HepG2 (cell line): ENCODE data around the gene SP6.

Experiments
- BCL6 ChIP-seq: IDR thresholded peaks from 2 replicates; pipeline ENCODE4 v1.6.1; 2016; ENCODE audit warnings: missing genetic modification reagents, missing compliant biosample characterization
- ETV6 ChIP-seq: sonication (generic); formaldehyde crosslinking; conservative IDR thresholded peaks from 2 replicates; pipeline ENCODE4 v1.4.0; 2020; ENCODE audit warnings: missing genetic modification reagents
- FOXP1 ChIP-seq, 2 experiments: fragments of 450-650 bp in 1 of 2; IDR thresholded peaks; 2 replicates each; pipeline ENCODE4 v1.6.1; 2017 to 2018; ENCODE audit warnings: antibody characterized with exemption in 1 of 2
- MTF1 ChIP-seq: sonication (generic); formaldehyde crosslinking; IDR thresholded peaks from 2 replicates; pipeline ENCODE4 v1.5.0; 2020; ENCODE audit warnings: missing genetic modification reagents
- SNAPC2 ChIP-seq: sonication (generic); formaldehyde crosslinking; IDR thresholded peaks from 2 replicates; pipeline ENCODE4 v1.8.1; 2022; ENCODE audit warnings: mild to moderate bottlenecking, missing genetic modification reagents
- TFE3 ChIP-seq: IDR thresholded peaks from 2 replicates; pipeline ENCODE4 v1.6.1; 2016
- ZNF274 ChIP-seq: sonication (generic); formaldehyde crosslinking; IDR thresholded peaks from 2 replicates; pipeline ENCODE4 v1.5.1; 2020; ENCODE audit warnings: mild to moderate bottlenecking, missing genetic modification reagents
- TF ChIP-seq, protein P1 (sequence below): sonication (generic); formaldehyde crosslinking; IDR thresholded peaks from 2 replicates; pipeline ENCODE4 v1.5.0; 2020; ENCODE audit warnings: missing genetic modification reagents

DNA sequence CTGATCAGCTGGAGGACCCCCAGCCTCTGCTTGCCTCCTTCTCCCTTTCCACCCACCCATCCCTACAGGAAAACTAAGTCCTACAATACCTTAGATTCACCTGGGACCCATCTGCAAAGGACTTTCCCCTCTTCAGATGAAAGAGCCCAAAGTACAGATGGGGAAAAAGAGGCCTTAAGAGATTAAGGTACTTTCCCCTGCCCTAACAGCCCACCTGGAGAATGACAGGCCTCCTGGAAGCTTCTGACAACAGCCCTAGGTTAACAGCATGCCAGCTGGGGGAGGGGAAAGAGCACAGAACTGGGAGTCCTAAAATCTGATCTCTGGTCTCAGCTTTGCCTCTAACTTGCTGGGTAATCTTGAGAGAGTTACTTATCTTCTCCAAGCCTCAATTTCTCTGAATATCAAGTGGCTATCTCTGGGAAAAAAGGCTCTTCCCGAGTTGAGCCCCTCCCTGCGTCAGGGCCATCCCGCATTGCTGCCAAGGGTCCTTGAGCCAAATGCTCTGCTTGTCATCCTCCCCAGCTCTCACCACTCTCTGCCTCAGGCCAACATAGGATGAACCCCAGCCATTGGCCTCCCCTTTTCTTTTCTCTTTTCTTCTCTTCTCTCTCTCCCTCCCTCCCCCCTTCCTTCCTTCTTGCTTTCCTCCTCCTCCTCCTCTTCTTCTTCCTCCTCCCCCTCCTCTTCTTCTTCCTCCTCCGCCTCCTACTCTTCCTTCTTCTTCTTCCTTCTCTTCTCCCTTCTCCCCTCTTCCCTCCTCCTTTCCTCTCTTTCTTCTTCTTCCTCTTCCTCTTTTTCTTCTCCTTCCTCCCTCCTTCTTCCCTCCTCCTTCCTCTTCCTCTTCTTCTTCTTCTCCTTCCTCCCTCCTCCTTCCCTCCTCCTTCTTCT, 22.5 kb upstream of the SP6 start:
- no peak for TF ChIP-seq ETV6
- TF ChIP-seq BCL6 (CRISPR knock-in tag) = no peak
- TF ChIP-seq ZNF274 = no peak
- no peak for TF ChIP-seq TFE3 (CRISPR knock-in tag)
- TF ChIP-seq FOXP1 (IDR thresholded peaks at IDR 0.05) = no peak
- TF ChIP-seq FOXP1 (CRISPR knock-in tag; IDR thresholded peaks at IDR 0.05) = no peak
- TF ChIP-seq, protein P1, sequence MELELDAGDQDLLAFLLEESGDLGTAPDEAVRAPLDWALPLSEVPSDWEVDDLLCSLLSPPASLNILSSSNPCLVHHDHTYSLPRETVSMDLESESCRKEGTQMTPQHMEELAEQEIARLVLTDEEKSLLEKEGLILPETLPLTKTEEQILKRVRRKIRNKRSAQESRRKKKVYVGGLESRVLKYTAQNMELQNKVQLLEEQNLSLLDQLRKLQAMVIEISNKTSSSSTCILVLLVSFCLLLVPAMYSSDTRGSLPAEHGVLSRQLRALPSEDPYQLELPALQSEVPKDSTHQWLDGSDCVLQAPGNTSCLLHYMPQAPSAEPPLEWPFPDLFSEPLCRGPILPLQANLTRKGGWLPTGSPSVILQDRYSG (CRISPR knock-in tag) = no peak
- TF ChIP-seq MTF1 (CRISPR knock-in tag) = no peak
- no peak for TF ChIP-seq SNAPC2
